Left lung (tissue), 10 donors: ENCODE data around the gene C2orf76. TPM values are rescaled to one million over a fixed set of nuclear protein-coding genes. Genes with fewer than 3 reads are reported as not detected.

Experiments
- ATAC-seq: fragments of 200-7000 bp; cut with Tn5 transposase; one replicate; pipeline ENCODE4 v1.9.1; 2020; ENCODE audit warnings: moderate library complexity
- DNase-seq, 4 donors: peaks; one replicate each; pipeline ENCODE4 v3.0.0-alpha.2; 2013 to 2020
- H3K27ac ChIP-seq, 2 donors: fragments of 200-600 bp; sonication (generic) in 1 of 2; one replicate each; pipeline versions ENCODE4 v1.5.0 to v1.8.0; 2020 to 2021
- H3K27me3 ChIP-seq, 2 donors: fragments of 200-600 bp; sonication (generic) in 1 of 2; one replicate each; pipeline versions ENCODE4 v1.5.0 to v1.8.0; 2020 to 2021
- H3K36me3 ChIP-seq, 2 donors: fragments of 200-600 bp; sonication (generic) in 1 of 2; one replicate each; pipeline versions ENCODE4 v1.5.0 to v1.8.0; 2020 to 2021
- H3K4me1 ChIP-seq, 2 donors: fragments of 200-600 bp; one replicate each; pipeline ENCODE4 v1.8.0; 2021
- H3K4me3 ChIP-seq, 2 donors: fragments of 200-600 bp; sonication (generic) in 1 of 2; one replicate each; pipeline versions ENCODE4 v1.5.0 to v1.8.0; 2020 to 2021; ENCODE audit warnings: mild to moderate bottlenecking in 1 of 2
- H3K9me3 ChIP-seq, 2 donors: fragments of 200-600 bp; sonication (generic) in 1 of 2; one replicate each; pipeline versions ENCODE4 v1.5.0 to v1.8.0; 2020 to 2021
- CTCF ChIP-seq, 2 donors: fragments of 200-600 bp; sonication (generic) in 1 of 2; IDR thresholded peaks; one replicate each; pipeline versions ENCODE4 v1.5.0 to v1.8.0; 2021; ENCODE audit warnings: antibody characterized with exemption in 2 of 2
- intact Hi-C, 2 donors: fragments of 100-400 bp; cut with DNase I; formaldehyde crosslinking; loops; one replicate each; pipeline versions ENCODE4 v1.11.2 to v1.14.2; 2022
- polyA plus RNA-seq, 6 donors: library from polyadenylated mRNA; unstranded; fragments of 120-200 nt; gene quantifications; one replicate each; pipeline ENCODE4 v1.2.1, GENCODE V29; 2013; ENCODE audit not compliant: insufficient read length in 6 of 6
- total RNA-seq, 2 donors: library from RNA; stranded (reverse); fragmentation: NEBNext Ultra II Directional; extraction: Animal tissue kit (Norgen Biotek cat#: 25700); gene quantifications; one replicate each; pipeline ENCODE4 v1.2.1, GENCODE V29; 2021
- donor health status: DM: no; HTN: yes; CAD: no.
- donor health status: DM: no; HTN: no; CAD: no.

The C2orf76 gene
- total and polyA plus RNA-seq, 8 donors: 11.0 to 17.1 (median 16.0) TPM

GRCh38 chr2:119311371-119311770, 55.3 kb downstream of the C2orf76 start:
- DNase-seq (no peak), ATAC-seq (no peak)
- Histone ChIP-seq H3K36me3 (peaks cover 0 to 6% of the 10 kb centered on the region in 2 donors), H3K4me3 (no peak overlapping the region), H3K27ac (no peak overlapping the region), H3K4me1 (no peaks in the 10 kb centered on the region), H3K27me3 (no peaks in the 10 kb centered on the region), H3K9me3 (no peaks in the 10 kb centered on the region)
- TF ChIP-seq CTCF (IDR thresholded peaks at IDR 0.05): no peak
- intact Hi-C loops: no loop called here

GRCh38 chr2:119308793-119309330, 57.8 kb downstream of the C2orf76 start:
- no peak for ATAC-seq
- no peaks in the 10 kb centered on the region for H3K9me3 ChIP-seq
- TF ChIP-seq CTCF (IDR thresholded peaks at IDR 0.05): no peak
- H3K36me3 ChIP-seq: peaks cover 0 to 6% of the 10 kb centered on the region in 2 donors
- DNase-seq: no peak
- no peaks in the 10 kb centered on the region for H3K27me3 ChIP-seq
- intact Hi-C loops: no loop called here
- no peaks in the 10 kb centered on the region for H3K4me1 ChIP-seq
- H3K27ac ChIP-seq: no peak overlapping the region
- H3K4me3 ChIP-seq: no peak overlapping the region

GRCh38 chr2:119307419-119308140, 59.1 kb downstream of the C2orf76 start:
- ATAC-seq (no peak), DNase-seq (no peak)
- Histone ChIP-seq H3K9me3 (no peaks in the 10 kb centered on the region), H3K4me1 (no peaks in the 10 kb centered on the region), H3K27ac (no peak overlapping the region), H3K27me3 (no peaks in the 10 kb centered on the region), H3K36me3 (peaks cover 0 to 6% of the 10 kb centered on the region in 2 donors), H3K4me3 (no peak overlapping the region)
- no peak for TF ChIP-seq CTCF (IDR thresholded peaks at IDR 0.05)
- intact Hi-C loops: no loop called here

- TF ChIP-seq CTCF (IDR thresholded peaks at IDR 0.05): no peak
- H3K27ac ChIP-seq: no peak overlapping the region
- H3K4me1 ChIP-seq: no peaks in the 10 kb centered on the region
- H3K9me3 ChIP-seq: no peaks in the 10 kb centered on the region
- H3K4me3 ChIP-seq: no peak overlapping the region
- DNase-seq: no peak
- no peak for ATAC-seq
- peaks cover 0 to 3% of the 10 kb centered on the region in 2 donors for H3K36me3 ChIP-seq
- no peaks in the 10 kb centered on the region for H3K27me3 ChIP-seq
- intact Hi-C loops: no loop called here
These were observed 60.4 kb downstream of the C2orf76 start for GRCh38 chr2:119306196-119306590.

DNA sequence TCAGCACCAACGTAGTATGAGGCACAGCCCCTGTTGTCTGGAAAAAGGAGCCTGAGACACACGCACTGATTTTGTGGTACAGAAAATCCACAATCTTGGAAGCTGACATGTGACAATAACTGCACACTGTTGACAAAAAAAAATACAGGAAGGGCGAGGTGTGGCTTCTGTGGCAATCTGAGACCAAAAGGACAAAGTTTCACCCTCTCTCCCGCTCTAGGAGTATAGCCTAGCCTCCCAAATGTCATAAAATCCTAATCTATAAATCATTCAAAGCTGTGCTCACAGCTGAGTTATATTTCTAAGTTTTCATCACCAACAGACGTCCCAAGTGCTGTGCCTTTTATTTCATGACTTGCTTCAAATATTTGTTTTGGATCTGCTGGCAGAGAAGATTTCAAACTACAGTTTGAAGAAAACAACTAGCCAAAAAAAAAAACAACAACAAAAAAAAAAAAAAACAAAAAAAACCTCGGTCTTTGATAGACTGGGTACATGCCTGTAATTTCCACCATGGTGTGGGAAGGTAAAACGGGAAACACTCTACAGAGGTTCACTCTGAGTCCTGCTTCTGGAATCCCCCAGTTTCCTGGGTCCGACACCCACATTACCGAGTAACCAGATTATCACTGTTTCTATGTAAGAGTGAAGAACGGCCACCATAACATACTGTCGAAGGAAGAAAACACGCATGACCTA, 61.0 kb downstream of the C2orf76 start:
- Histone ChIP-seq H3K36me3 (no peaks in the 10 kb centered on the region), H3K27me3 (no peaks in the 10 kb centered on the region), H3K9me3 (no peaks in the 10 kb centered on the region), H3K4me1 (no peaks in the 10 kb centered on the region), H3K27ac (no peak overlapping the region), H3K4me3 (no peak overlapping the region)
- ATAC-seq (no peak), DNase-seq (no peak)
- intact Hi-C loops: no loop called here
- TF ChIP-seq CTCF (IDR thresholded peaks at IDR 0.05): no peak
